ENCODE measurements around the gene ATP5MG.

GRCh38 chr11:118443590-118444218 lies 42.3 kb downstream of the ATP5MG start:
- TF ChIP-seq CTCF (IDR thresholded peaks at IDR 0.05) (no peak), POLR2AphosphoS5 (IDR thresholded peaks at IDR 0.05) (no peak), POLR2A (IDR thresholded peaks at IDR 0.05) (no peak)

All from stomach (tissue), 4 donors.